Activated naive CD8-positive, alpha-beta T cell treated with anti-CD3 and anti-CD28 coated beads, Interleukin-2, amount 50 U/mL, for 24 hours (primary cell): Measurements from ENCODE around the gene GFPT2.

Experiments used
- ATAC-seq: fragments of 150-1000 bp; cut with Tn5 transposase; one replicate; pipeline ENCODE4 v1.10.0; 2021
- DNase-seq: peaks from one replicate; pipeline ENCODE4 v3.0.0; 2021
- H3K27ac Mint-ChIP-seq: one replicate; pipeline ENCODE4 v1.8.0; 2021; ENCODE audit warnings: mild to moderate bottlenecking, mixed read lengths
- H3K27me3 Mint-ChIP-seq: one replicate; pipeline ENCODE4 v1.8.0; 2021; ENCODE audit warnings: mixed read lengths
- H3K36me3 Mint-ChIP-seq: one replicate; pipeline ENCODE4 v1.8.0; 2021; ENCODE audit warnings: low read depth, mixed read lengths
- H3K4me1 Mint-ChIP-seq: one replicate; pipeline ENCODE4 v1.8.0; 2021; ENCODE audit warnings: mixed read lengths
- H3K4me3 Mint-ChIP-seq: one replicate; pipeline ENCODE4 v1.8.0; 2021; ENCODE audit warnings: mild to moderate bottlenecking, moderate library complexity, mixed read lengths
- H3K9me3 Mint-ChIP-seq: one replicate; pipeline ENCODE4 v1.8.0; 2021; ENCODE audit warnings: mixed read lengths

The GFPT2 gene

GRCh38 chr5:180353048-180353979, at the start of gene GFPT2:
GFPT2 (minus strand) TSS chr5:180353336; CDS start chr5:180353217, 119 bp downstream.
- peaks cover 50% of the 10 kb centered on the region for H3K27me3 Mint-ChIP-seq

DNA sequence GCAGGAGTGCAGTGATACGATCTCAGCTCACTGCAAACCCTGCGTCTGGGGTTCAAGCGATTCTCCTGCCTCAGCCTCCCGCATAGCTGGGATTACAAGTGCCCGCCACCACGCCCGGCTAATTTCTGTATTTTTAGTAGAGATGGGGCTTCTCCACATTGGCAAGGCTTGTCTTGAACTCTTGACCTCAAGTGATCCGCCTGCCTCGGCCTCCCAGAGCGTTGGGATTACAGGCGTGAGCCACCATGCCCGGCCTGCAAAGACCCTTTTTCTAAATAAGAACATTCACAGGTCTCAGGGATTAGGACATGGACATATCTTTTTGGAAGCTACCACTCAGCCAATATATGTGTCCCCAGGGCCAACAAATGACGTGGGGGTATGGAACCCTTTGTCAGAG, 49.6 kb upstream of the GFPT2 start:
- DNase-seq (no peak), ATAC-seq (no peak)
- Mint-ChIP-seq H3K9me3 (no peaks in the 10 kb centered on the region), H3K4me3 (no peak overlapping the region), H3K27me3 (peaks cover 6% of the 10 kb centered on the region), H3K36me3 (no peaks in the 10 kb centered on the region), H3K4me1 (no peaks in the 10 kb centered on the region), H3K27ac (no peak overlapping the region)

More at GRCh38 chr5:180353048-180353979, at the start of gene GFPT2:
- DNase-seq = peak; percentile 72
- peaks cover 6% of the 10 kb centered on the region for H3K4me1 Mint-ChIP-seq
- H3K36me3 Mint-ChIP-seq = no peaks in the 10 kb centered on the region
- H3K4me3 Mint-ChIP-seq = peak within 1 kb of the TSS; percentile 64
- no peak within 1 kb of the TSS for H3K27ac Mint-ChIP-seq
- no peaks in the 10 kb centered on the region for H3K9me3 Mint-ChIP-seq
- peak; percentile 89 for ATAC-seq

GRCh38 chr5:180401229-180401907, 48.2 kb upstream of the GFPT2 start:
- Mint-ChIP-seq H3K4me3 (no peak overlapping the region), H3K36me3 (no peaks in the 10 kb centered on the region), H3K27ac (no peak overlapping the region), H3K4me1 (no peaks in the 10 kb centered on the region), H3K27me3 (peaks cover 6% of the 10 kb centered on the region), H3K9me3 (no peaks in the 10 kb centered on the region)
- no peak for ATAC-seq
- no peak for DNase-seq

GRCh38 chr5:180400416-180400815, 47.3 kb upstream of the GFPT2 start:
- Mint-ChIP-seq H3K9me3 (no peaks in the 10 kb centered on the region), H3K4me3 (no peak overlapping the region), H3K36me3 (no peaks in the 10 kb centered on the region), H3K27me3 (peaks cover 2% of the 10 kb centered on the region), H3K27ac (no peak overlapping the region), H3K4me1 (no peaks in the 10 kb centered on the region)
- ATAC-seq (no peak), DNase-seq (no peak)

GRCh38 chr5:180399401-180400215, 46.5 kb upstream of the GFPT2 start:
- Mint-ChIP-seq H3K4me3 (no peak overlapping the region), H3K4me1 (no peaks in the 10 kb centered on the region), H3K27ac (no peak overlapping the region), H3K9me3 (no peaks in the 10 kb centered on the region), H3K27me3 (peaks cover 2% of the 10 kb centered on the region), H3K36me3 (no peaks in the 10 kb centered on the region)
- ATAC-seq (no peak), DNase-seq (no peak)

GRCh38 chr5:180396926-180397325, 43.8 kb upstream of the GFPT2 start:
- no peaks in the 10 kb centered on the region for H3K27me3 Mint-ChIP-seq
- no peaks in the 10 kb centered on the region for H3K4me1 Mint-ChIP-seq
- no peak for DNase-seq
- H3K4me3 Mint-ChIP-seq = no peak overlapping the region
- H3K36me3 Mint-ChIP-seq = no peaks in the 10 kb centered on the region
- H3K9me3 Mint-ChIP-seq = no peaks in the 10 kb centered on the region
- ATAC-seq = no peak
- no peak overlapping the region for H3K27ac Mint-ChIP-seq

- no peaks in the 10 kb centered on the region for H3K36me3 Mint-ChIP-seq
- no peak for ATAC-seq
- no peaks in the 10 kb centered on the region for H3K9me3 Mint-ChIP-seq
- H3K4me1 Mint-ChIP-seq = no peaks in the 10 kb centered on the region
- H3K27me3 Mint-ChIP-seq = no peaks in the 10 kb centered on the region
- DNase-seq = no peak
- H3K27ac Mint-ChIP-seq = no peak overlapping the region
- no peak overlapping the region for H3K4me3 Mint-ChIP-seq
These were observed 42.6 kb upstream of the GFPT2 start for GRCh38 chr5:180395540-180396274.

GRCh38 chr5:180394031-180394636, 41.0 kb upstream of the GFPT2 start:
- H3K36me3 Mint-ChIP-seq = no peaks in the 10 kb centered on the region
- ATAC-seq (no peak), DNase-seq (no peak)
- no peaks in the 10 kb centered on the region for H3K27me3 Mint-ChIP-seq
- H3K4me1 Mint-ChIP-seq = no peaks in the 10 kb centered on the region
- no peaks in the 10 kb centered on the region for H3K9me3 Mint-ChIP-seq
- H3K4me3 Mint-ChIP-seq = no peak overlapping the region
- H3K27ac Mint-ChIP-seq = no peak overlapping the region

DNA sequence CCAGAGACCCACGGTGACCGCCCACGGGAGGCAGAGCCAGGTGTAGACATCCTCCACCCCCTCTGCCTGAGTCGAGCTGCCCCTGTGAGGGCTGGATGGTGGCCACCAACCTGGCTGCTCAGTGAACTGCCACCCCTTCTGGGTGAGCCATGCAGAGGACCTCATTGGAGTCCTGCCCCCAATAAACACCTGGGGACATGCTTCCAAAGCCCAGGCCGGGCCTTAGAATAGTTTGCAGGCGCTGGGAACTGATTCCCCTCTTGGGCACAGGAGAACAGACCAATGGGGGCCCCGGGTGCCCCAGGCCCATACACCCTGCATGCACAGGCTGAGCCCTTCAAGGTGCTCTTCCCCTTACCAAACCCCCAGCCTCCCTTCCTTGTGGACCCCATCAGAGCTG, 38.1 kb upstream of the GFPT2 start:
- H3K4me3 Mint-ChIP-seq = no peak overlapping the region
- no peaks in the 10 kb centered on the region for H3K4me1 Mint-ChIP-seq
- no peak overlapping the region for H3K27ac Mint-ChIP-seq
- DNase-seq (no peak), ATAC-seq (no peak)
- H3K36me3 Mint-ChIP-seq = no peaks in the 10 kb centered on the region
- H3K9me3 Mint-ChIP-seq = no peaks in the 10 kb centered on the region
- H3K27me3 Mint-ChIP-seq = no peaks in the 10 kb centered on the region

DNA sequence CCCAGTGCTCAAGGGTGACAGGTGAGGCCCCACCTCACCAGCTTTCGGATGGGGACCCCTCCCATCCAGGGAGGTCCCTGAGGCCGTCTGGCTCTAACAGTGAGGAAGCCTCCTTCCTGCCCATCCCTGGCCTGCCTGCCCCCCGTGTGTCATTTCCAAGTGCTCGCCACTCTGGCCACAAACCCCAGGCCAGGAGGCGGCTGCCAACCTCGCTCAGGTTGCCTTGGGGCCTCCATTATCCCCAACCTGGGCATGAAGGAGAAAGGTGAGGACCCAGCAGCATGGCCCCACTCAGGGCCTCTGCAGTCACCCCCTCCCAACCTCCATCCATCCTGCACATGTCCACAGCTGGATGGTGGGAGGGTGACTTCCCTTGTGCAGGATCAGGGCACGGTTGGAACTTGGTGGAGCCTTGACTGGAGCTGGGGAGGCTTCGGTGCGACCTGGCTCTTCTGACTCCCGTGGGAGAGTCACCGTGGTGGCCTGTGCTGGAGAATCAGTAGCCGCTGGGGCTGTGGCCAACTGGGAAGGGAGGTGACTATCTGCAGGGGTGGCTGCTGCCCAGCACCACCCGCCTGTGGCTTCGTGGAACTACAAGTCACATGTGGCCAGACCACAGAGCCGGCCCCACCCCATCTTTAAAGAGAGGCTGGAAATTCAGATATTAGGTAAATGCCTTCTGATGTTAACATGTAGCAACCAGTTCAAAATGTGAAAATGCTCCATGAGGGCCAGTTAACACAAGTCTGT, 37.5 kb upstream of the GFPT2 start:
- Mint-ChIP-seq H3K4me1 (no peaks in the 10 kb centered on the region), H3K4me3 (no peak overlapping the region), H3K27ac (no peak overlapping the region), H3K9me3 (no peaks in the 10 kb centered on the region), H3K27me3 (no peaks in the 10 kb centered on the region), H3K36me3 (no peaks in the 10 kb centered on the region)
- DNase-seq (no peak), ATAC-seq (no peak)

GRCh38 chr5:180389252-180390101, 36.3 kb upstream of the GFPT2 start:
- H3K27me3 Mint-ChIP-seq = no peaks in the 10 kb centered on the region

GRCh38 chr5:180387798-180388197, 34.7 kb upstream of the GFPT2 start:
- H3K4me3 Mint-ChIP-seq = no peak overlapping the region
- H3K4me1 Mint-ChIP-seq = no peaks in the 10 kb centered on the region
- no peaks in the 10 kb centered on the region for H3K27me3 Mint-ChIP-seq
- H3K9me3 Mint-ChIP-seq = no peaks in the 10 kb centered on the region
- ATAC-seq (no peak), DNase-seq (no peak)
- H3K36me3 Mint-ChIP-seq = no peaks in the 10 kb centered on the region
- H3K27ac Mint-ChIP-seq = no peak overlapping the region

More at GRCh38 chr5:180389252-180390101, 36.3 kb upstream of the GFPT2 start:
- Mint-ChIP-seq H3K9me3 (no peaks in the 10 kb centered on the region), H3K4me1 (no peaks in the 10 kb centered on the region), H3K4me3 (no peak overlapping the region), H3K36me3 (no peaks in the 10 kb centered on the region), H3K27ac (no peak overlapping the region)
- no peak for ATAC-seq
- DNase-seq = no peak
